Measurements from ENCODE around the gene DPP6.

DNA sequence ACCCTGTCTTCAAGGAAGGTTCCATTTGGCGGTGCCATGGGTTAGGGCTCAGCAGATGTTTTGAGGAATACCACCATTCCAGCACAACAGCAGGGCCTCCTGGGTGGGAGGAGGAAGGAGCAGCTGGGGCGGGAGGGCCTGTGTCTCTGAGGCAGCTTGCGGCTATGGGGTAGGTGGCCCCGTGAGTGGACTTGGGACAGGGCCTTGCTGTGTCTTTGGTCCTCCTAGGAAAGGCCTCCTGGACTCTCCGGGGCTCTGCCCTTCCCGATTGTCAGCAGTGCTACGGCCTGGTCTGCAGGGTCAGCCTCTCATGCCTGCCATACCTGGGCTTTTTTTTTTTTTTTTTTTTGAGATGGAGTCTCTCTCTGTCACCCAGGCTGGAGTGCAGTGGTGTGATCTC lies 854.0 kb downstream of the DPP6 start:
- TF ChIP-seq, protein P1, sequence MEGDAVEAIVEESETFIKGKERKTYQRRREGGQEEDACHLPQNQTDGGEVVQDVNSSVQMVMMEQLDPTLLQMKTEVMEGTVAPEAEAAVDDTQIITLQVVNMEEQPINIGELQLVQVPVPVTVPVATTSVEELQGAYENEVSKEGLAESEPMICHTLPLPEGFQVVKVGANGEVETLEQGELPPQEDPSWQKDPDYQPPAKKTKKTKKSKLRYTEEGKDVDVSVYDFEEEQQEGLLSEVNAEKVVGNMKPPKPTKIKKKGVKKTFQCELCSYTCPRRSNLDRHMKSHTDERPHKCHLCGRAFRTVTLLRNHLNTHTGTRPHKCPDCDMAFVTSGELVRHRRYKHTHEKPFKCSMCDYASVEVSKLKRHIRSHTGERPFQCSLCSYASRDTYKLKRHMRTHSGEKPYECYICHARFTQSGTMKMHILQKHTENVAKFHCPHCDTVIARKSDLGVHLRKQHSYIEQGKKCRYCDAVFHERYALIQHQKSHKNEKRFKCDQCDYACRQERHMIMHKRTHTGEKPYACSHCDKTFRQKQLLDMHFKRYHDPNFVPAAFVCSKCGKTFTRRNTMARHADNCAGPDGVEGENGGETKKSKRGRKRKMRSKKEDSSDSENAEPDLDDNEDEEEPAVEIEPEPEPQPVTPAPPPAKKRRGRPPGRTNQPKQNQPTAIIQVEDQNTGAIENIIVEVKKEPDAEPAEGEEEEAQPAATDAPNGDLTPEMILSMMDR (conservative IDR thresholded peaks at IDR 0.05 in 1 of 2, IDR thresholded peaks at IDR 0.05 in 1 of 2; ENCODE audit: extremely low read depth in 1 of 2, insufficient read depth in 1 of 2, low read depth in 1 of 2, low read length in 2 of 2): no peak
- no peak for TF ChIP-seq EZH2 (IDR thresholded peaks at IDR 0.05; ENCODE audit: borderline replicate concordance, low read length)
